Transverse colon (tissue), 4 donors: ENCODE measurements around the gene TPCN2.

Experiments used
- CTCF ChIP-seq, 5 experiments: fragments of 200-600 bp in 3 of 5; fragments of 450-650 bp in 2 of 5; sonication (generic) in 3 of 5; IDR thresholded peaks; 1 replicate in 2 of 5; 2 replicates in 3 of 5; pipeline ENCODE4 v1.5.1; 2016 to 2017; ENCODE audit warnings: antibody characterized with exemption in 5 of 5, inconsistent platforms in 3 of 5, mild to moderate bottlenecking in 2 of 5, moderate library complexity in 1 of 5
- EP300 ChIP-seq: sonication (generic); formaldehyde crosslinking; IDR thresholded peaks from one replicate; pipeline ENCODE4 v1.6.1; 2017; ENCODE audit warnings: antibody characterized with exemption, low read depth
- POLR2AphosphoS5 ChIP-seq, 3 donors: sonication (generic); formaldehyde crosslinking; IDR thresholded peaks; one replicate each; pipeline ENCODE4 v1.6.1; 2016; ENCODE audit warnings: antibody characterized with exemption in 3 of 3

- TF ChIP-seq CTCF (IDR thresholded peaks at IDR 0.05): no peak
- TF ChIP-seq EP300: no peak
- TF ChIP-seq POLR2AphosphoS5 (IDR thresholded peaks at IDR 0.05): no peak
Measured at GRCh38 chr11:69151836-69152235, 103.1 kb downstream of the TPCN2 start.
